Liver (tissue), 3 donors: ENCODE results near the gene DHRS9.

Source experiments
- ATF3 ChIP-seq: IDR thresholded peaks from 2 replicates; pipeline ENCODE4 v1.6.1; 2016; ENCODE audit warnings: antibody characterized with exemption
- CTCF ChIP-seq: fragments of 150-350 bp; IDR thresholded peaks from 2 replicates; pipeline ENCODE4 v1.5.1; 2017; ENCODE audit warnings: improper control_type of control experiment, low read depth, low read length; ENCODE audit not compliant: missing input control
- FOXA1 ChIP-seq: IDR thresholded peaks from 2 replicates; pipeline ENCODE4 v1.6.1; 2016; ENCODE audit warnings: antibody characterized with exemption
- GABPA ChIP-seq, 2 donors: IDR thresholded peaks in 1 of 2; conservative IDR thresholded peaks in 1 of 2; 2 replicates each; pipeline ENCODE4 v1.6.1; 2016; ENCODE audit warnings: antibody characterized with exemption in 2 of 2, mild to moderate bottlenecking in 1 of 2, moderate library complexity in 1 of 2
- HNF4G ChIP-seq: IDR thresholded peaks from 2 replicates; pipeline ENCODE4 v1.6.1; 2016; ENCODE audit warnings: antibody characterized with exemption
- JUND ChIP-seq, 2 donors: IDR thresholded peaks; 2 replicates each; pipeline ENCODE4 v1.6.1; 2016; ENCODE audit warnings: antibody characterized with exemption in 2 of 2
- MAX ChIP-seq: IDR thresholded peaks from 2 replicates; pipeline ENCODE4 v1.6.1; 2016; ENCODE audit warnings: antibody characterized with exemption
- RAD21 ChIP-seq, 2 donors: IDR thresholded peaks; 2 replicates each; pipeline ENCODE4 v1.6.1; 2016; ENCODE audit warnings: antibody characterized with exemption in 2 of 2, mild to moderate bottlenecking in 2 of 2
- REST ChIP-seq: IDR thresholded peaks from 2 replicates; pipeline ENCODE4 v1.6.1; 2016; ENCODE audit warnings: antibody characterized with exemption, mild to moderate bottlenecking
- RXRA ChIP-seq, 2 donors: IDR thresholded peaks; 2 replicates each; pipeline ENCODE4 v1.6.1; 2017 to 2018; ENCODE audit warnings: antibody characterized with exemption in 2 of 2, mild to moderate bottlenecking in 1 of 2
- SP1 ChIP-seq: IDR thresholded peaks from 2 replicates; pipeline ENCODE4 v1.6.1; 2018; ENCODE audit warnings: antibody characterized with exemption, mild to moderate bottlenecking
- TAF1 ChIP-seq: conservative IDR thresholded peaks from 2 replicates; pipeline ENCODE4 v1.6.1; 2016; ENCODE audit warnings: antibody characterized with exemption, mild to moderate bottlenecking
- YY1 ChIP-seq: IDR thresholded peaks from 2 replicates; pipeline ENCODE4 v1.6.1; 2016; ENCODE audit warnings: antibody characterized with exemption, mild to moderate bottlenecking
- ZBTB33 ChIP-seq: IDR thresholded peaks from 2 replicates; pipeline ENCODE4 v1.6.1; 2016; ENCODE audit warnings: antibody characterized with exemption
- donor health status: healthy.
- donor health status: healthy.

- TF ChIP-seq FOXA1 = no peak
- no peak for TF ChIP-seq CTCF
- TF ChIP-seq RAD21 (IDR thresholded peaks at IDR 0.05) = no peak
- no peak for TF ChIP-seq TAF1
- no peak for TF ChIP-seq YY1
- no peak for TF ChIP-seq ZBTB33
- TF ChIP-seq SP1 = no peak
- no peak for TF ChIP-seq JUND (IDR thresholded peaks at IDR 0.05)
- no peak for TF ChIP-seq HNF4G
- no peak for TF ChIP-seq GABPA (IDR thresholded peaks at IDR 0.05 in 1 of 2, conservative IDR thresholded peaks at IDR 0.05 in 1 of 2)
- TF ChIP-seq MAX = no peak
- no peak for TF ChIP-seq ATF3
- TF ChIP-seq RXRA (IDR thresholded peaks at IDR 0.05) = no peak
- no peak for TF ChIP-seq REST
Measured at GRCh38 chr2:169050476-169051240, 18.7 kb upstream of the DHRS9 start.
